Endometrial microvascular endothelial cells (primary cell): ENCODE results near the gene TIAM2. TPM values are rescaled to one million over a fixed set of nuclear protein-coding genes. Genes with fewer than 3 reads are reported as not detected.

ENCODE experiments used
- in situ Hi-C: cut with HindIII; loops from 2 replicates; pipeline ENCODE4 v1.10.0; 2017; ENCODE audit warnings: low sequenced_read_pairs, low pct_unique_long_range_greater_than_20kb; ENCODE audit errors: inconsistent ontology term
- total RNA-seq: library from RNA; depleted of rRNA; stranded (reverse); fragments of >200 nt; gene quantifications from one replicate; pipeline ENCODE4 v1.2.3, GENCODE V29; 2015; ENCODE audit errors: inconsistent ontology term

TIAM2 gene
- total RNA-seq, 1 donor from 2014 or later: 11.2 TPM

GRCh38 chr6:155045561-155046404 is 50.7 kb downstream of the TIAM2 start:
- in situ Hi-C loops: no loop called here

DNA sequence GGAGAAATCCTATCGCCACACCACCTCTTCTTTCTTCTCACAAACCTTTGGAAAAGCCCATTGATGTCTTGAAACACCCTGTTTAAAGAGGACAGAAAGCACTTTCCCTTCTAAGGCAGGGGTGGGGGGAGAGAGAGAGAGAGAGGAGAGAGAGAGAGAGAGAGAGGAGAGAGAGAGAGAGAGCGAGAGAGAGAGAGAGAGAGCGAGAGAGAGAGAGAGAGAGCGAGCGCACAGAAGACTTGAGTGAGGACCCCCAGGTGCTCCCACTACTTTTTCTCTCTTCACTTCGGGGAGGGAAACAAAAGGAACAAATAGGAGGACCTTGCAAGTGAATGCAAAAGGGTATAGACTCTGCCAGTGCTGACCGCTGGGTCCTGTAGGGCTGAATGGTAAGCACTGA is 52.4 kb downstream of the TIAM2 start:
- in situ Hi-C loops: no loop called here

DNA sequence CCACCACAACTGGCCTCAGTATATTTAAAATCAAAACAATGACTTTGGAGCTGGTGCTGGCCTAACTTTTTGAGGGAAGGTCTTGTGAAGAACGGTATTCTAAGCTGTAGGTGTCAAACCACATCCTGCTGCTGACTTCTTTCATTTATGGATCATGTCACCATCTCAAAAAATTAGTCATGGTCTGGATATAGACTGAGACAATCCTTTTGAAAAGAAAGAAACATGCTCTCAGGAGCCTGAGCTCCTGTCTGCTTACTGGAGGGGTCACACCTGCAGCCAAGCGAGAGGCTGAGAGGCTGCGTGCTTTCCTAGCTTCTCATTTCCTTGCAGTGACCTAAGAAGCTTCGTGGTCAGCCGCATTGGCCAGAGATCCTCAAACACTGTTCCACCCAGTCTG is 55.2 kb downstream of the TIAM2 start:
- in situ Hi-C loops: no loop called here

- in situ Hi-C loops: no loop called here
Observed at GRCh38 chr6:155054491-155055250, 59.6 kb downstream of the TIAM2 start.

DNA sequence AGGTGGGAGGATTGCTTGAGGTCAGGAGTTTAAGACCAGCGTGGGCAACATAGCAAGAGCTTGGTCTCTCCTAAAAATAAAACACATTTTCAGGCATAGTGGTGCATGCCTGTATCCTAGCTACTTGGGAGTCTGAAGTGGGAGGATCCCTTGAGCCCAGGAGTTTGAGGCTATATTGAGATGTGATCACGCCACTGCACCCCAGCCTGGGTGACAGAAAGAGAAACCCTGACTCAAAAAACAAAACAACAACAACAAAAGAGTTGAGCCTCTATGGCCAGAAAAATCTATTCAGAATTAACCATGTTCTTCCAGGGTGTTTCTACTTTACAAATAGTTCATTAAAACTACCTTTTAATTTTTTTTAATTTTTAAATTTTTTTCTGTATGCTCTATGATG is 60.6 kb downstream of the TIAM2 start:
- in situ Hi-C loops: no loop called here

GRCh38 chr6:155056756-155057155 is 61.6 kb downstream of the TIAM2 start:
- in situ Hi-C loops: no loop called here

DNA sequence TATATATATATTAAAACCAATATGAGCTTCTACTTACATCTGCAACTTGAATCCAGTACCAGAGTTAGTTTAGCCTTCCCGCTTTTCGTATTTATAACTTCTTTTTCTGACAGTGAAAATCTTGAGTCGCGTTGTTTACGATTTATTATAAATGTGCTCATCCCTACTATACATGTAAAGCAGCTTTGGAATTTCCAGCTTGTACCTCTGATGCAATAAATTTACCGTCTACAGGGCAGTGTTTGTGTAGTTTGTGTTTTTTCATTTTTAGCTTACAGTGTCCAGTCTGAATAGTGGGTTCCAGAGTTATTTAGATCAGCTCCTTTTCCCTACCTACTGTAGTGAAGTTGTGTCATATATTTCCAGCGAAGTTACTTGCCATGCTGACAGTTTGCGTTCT is 66.3 kb downstream of the TIAM2 start:
- in situ Hi-C loops: no loop called here

DNA sequence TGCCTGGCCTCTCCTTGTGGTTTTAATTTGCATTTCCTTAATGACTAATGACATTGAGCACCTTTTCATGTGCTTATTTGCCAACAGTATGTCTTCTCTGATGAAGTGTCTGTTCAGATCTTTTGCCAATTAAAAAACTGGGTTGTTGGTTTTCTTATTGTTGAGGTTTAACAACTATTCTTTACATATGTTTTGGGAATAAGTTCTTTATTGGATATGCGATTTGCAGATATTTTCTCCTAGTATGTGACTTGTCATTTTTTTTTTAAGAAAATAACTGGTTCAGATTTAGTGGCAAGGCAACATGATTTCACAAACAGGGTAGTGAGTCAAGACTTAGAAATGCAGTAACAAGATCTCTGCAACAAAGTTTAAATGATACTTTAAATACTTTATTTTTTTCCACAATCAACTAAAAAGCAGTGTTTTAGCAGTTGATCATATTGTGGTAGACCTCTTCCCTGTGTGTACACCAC is 67.8 kb downstream of the TIAM2 start:
- in situ Hi-C loops: no loop called here

DNA sequence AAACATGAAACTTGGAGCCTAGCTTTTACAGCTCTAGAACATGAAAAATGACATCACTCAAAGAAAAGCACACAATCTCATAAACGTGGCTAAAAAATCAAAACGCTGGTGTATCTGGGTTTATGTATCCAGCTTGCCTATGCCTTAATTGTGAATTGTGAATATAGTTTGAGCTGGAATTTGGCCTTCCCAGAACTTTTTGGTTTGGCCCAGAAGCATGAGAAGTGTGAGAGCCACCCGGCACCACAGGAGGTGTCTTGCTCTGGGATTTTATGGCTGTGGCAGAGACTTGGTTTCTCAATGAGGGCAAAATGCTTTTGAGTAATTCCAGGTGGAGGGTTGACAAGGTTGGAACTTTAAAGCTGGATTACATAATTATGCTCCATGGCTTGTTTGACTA is 69.2 kb downstream of the TIAM2 start:
- in situ Hi-C loops: no loop called here

- in situ Hi-C loops: no loop called here
Observed at GRCh38 chr6:155066361-155066760, 71.2 kb downstream of the TIAM2 start.

DNA sequence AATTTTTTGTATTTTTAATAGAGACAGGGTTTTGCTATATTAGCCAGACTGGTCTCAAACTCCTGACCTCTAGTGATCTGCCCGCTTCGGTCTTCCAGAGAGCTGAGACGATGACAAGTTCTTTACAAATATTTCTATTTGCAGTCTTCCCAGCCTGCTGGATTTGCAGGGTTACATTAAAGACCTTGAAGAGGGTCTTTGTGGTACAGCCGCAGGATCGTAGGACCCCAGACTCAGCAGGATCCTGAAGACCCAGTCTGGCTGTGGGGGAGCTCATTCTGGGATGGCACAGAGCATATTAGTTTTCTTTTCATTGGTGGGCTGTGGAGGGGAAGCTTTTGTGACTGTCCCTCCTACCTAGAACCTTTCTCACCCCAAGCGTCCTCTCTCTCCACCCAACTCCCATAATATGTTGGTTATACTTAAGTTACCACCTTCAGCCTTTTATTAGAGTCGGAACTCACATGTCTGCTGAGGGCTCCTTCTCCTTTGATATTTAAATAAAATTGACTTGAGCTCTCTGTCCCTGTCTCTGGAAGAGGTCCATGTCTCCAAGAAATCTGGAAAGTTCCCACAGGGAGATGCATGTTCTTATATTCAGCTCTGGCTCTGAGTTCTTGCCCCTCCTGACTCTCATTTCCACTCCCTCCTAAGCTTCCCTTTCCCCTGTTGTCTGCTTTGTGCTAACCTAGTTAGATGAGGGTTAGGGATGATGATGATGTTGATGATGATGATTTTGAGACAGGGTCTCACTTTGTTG is 72.0 kb downstream of the TIAM2 start:
- in situ Hi-C loops: no loop called here

GRCh38 chr6:155067956-155068615 is 73.0 kb downstream of the TIAM2 start:
- in situ Hi-C loops: no loop called here

DNA sequence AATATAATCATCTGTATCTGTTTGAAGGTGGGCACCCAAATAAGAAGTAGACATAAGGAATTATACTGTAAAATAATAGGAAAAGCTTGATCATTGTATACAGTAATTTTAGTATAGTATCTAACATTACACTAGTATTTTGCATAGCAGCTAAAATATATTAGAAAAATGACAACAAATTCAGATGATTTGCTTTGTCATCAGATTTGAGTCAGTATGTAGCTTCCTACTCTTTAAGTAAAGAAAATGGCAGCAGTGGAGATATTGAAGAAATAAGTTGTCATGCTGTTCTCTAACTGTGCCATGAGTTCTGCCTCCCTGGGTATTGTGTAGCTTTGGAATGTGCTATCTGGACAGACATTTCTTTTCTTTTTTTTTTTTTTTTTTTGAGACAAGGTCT is 74.4 kb downstream of the TIAM2 start:
- in situ Hi-C loops: no loop called here

GRCh38 chr6:155075930-155076695 is 81.0 kb downstream of the TIAM2 start:
- in situ Hi-C loops: no loop called here

- in situ Hi-C loops: no loop called here
Observed at GRCh38 chr6:155077331-155077730, 82.2 kb downstream of the TIAM2 start.

GRCh38 chr6:155077784-155078183 is 82.7 kb downstream of the TIAM2 start:
- in situ Hi-C loops: no loop called here

GRCh38 chr6:155078331-155078745 is 83.2 kb downstream of the TIAM2 start:
- in situ Hi-C loops: no loop called here

DNA sequence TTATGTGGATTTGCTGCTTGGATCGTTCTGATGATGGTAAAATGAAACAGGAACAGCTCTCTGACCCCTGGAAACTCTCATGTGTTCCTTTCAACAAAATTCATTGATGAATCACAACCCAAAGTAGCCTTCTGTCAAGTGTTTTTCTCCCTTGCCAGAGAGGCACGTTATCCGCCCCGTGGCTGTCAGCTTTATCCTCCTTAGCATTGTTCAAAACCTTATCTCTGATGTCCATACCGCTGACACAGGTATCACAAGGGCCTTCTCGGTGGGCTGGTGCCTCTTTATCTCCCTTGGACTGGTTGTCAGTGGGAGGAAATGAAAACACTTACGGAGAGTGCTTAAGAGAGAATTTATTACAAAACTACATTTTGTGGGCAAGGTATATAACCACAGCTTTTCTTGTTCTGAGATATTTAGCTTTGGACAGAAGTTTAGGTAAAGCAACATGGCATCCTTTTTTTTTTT is 84.9 kb downstream of the TIAM2 start:
- in situ Hi-C loops: no loop called here
